ENCODE measurements around the gene SUPT6H. TPM values are rescaled to one million over a fixed set of nuclear protein-coding genes. Genes with fewer than 3 reads are reported as not detected.

The SUPT6H gene
- total and polyA plus RNA-seq, 2 of the 8 experiments (the other 6 are each of a cell fraction or from before 2014, with no cell fraction given) = 32.0 to 59.9 TPM

GRCh38 chr17:28720247-28720996, 58.4 kb downstream of the SUPT6H start:
- Histone ChIP-seq H3K79me1 (ENCODE audit: low read depth, low read length) (peaks cover 10% of the 10 kb centered on the region; the same call in 1 of the 2 replicates), H3K9me3 (ENCODE audit: insufficient read depth in 2 of 2, low read depth in 1 of 2, low read length in 1 of 2) (no peaks in the 10 kb centered on the region), H4K91ac (replicated peaks; ENCODE audit: insufficient read length, low read length) (peak overlapping the region; percentile 88), H2BK20ac (ENCODE audit: low read length) (no peak overlapping the region), H3K9ac (replicated peaks in 1 of 4; ENCODE audit: extremely low read depth in 1 of 4, low read depth in 3 of 4, low read length in 3 of 4) (peak overlapping the region; percentile 95 to 98 (median 97)), H3K36me3 (ENCODE audit: control insufficient read depth in 2 of 4, insufficient read depth in 4 of 4, low read length in 3 of 4) (peaks cover 21 to 52% (median 37%) of the 10 kb centered on the region in 4 experiments), H3K27ac (ENCODE audit: low read depth, low read length) (peak overlapping the region; percentile 96), H3K56ac (replicated peaks; ENCODE audit: insufficient read length, low read depth, low read length) (peak overlapping the region; percentile 79), H3K23ac (ENCODE audit: insufficient read length) (no peak overlapping the region), H2AFZ (ENCODE audit: low read length) (no peak overlapping the region), H3K4me2 (ENCODE audit: insufficient read depth in 1 of 2, low read depth in 2 of 2, low read length in 2 of 2) (peak overlapping the region; percentile 87 to 99), H3K18ac (ENCODE audit: extremely low read depth, low read length) (peak overlapping the region; percentile 97), H2AK5ac (ENCODE audit: low read depth, low read length) (peak overlapping the region; percentile 97), H4K20me1 (replicated peaks in 1 of 2; ENCODE audit: control insufficient read depth in 1 of 2, insufficient read depth in 2 of 2, low read length in 2 of 2) (peaks cover 6 to 24% of the 10 kb centered on the region in 2 experiments), H3K23me2 (ENCODE audit: low read depth, low read length) (peaks cover 23% of the 10 kb centered on the region), H2BK15ac (ENCODE audit: low read length) (no peak overlapping the region), H3K14ac (ENCODE audit: insufficient read length) (no peak overlapping the region), H3K4ac (replicated peaks; ENCODE audit: insufficient read length, low read depth, low read length) (peak overlapping the region; percentile 100), H3K4me1 (replicated peaks in 1 of 4; ENCODE audit: control insufficient read depth in 3 of 4, insufficient read depth in 4 of 4, low read length in 3 of 4) (peaks cover 3 to 15% (median 6%) of the 10 kb centered on the region in 4 experiments), H3K27me3 (replicated peaks in 1 of 4; ENCODE audit: control insufficient read depth in 3 of 4, extremely low read depth in 1 of 4, insufficient read depth in 3 of 4, low read length in 3 of 4) (no peaks in the 10 kb centered on the region), H3K4me3 (ENCODE audit: extremely low read depth in 1 of 4, insufficient read depth in 2 of 4, low read depth in 3 of 4, low read length in 4 of 4) (peak overlapping the region; percentile 95 to 100 (median 98)), H3K79me2 (ENCODE audit: control insufficient read depth in 1 of 2, insufficient read depth in 2 of 2, low read length in 2 of 2) (peaks cover 7 to 55% of the 10 kb centered on the region in 2 experiments), H2BK12ac (ENCODE audit: low read depth, low read length) (peak overlapping the region; percentile 55; the same call in 1 of the 2 replicates), H4K5ac (ENCODE audit: insufficient read length, low read depth, low read length) (peak overlapping the region; percentile 82), H4K8ac (ENCODE audit: extremely low read depth, insufficient read depth, low read length) (peak overlapping the region; percentile 98; the same call in 1 of the 2 replicates), H2BK5ac (ENCODE audit: low read depth, low read length) (peak overlapping the region; percentile 99), H2BK120ac (replicated peaks; ENCODE audit: low read depth, low read length) (peak overlapping the region; percentile 14)
- ChIA-PET CTCF (ENCODE audit: partially characterized antibody) (interaction anchor here (0.8 to 16.9 kb wide), 8 partner anchors 7 to 233 kb away, joined by 3 to 316 read pairs (median 4); partner anchors contain the start of gene PROCA1), POLR2A (ENCODE audit: partially characterized antibody) (interaction anchor here (0.6 to 17.6 kb wide), 40 partner anchors 8 to 398 kb away, joined by 3 to 813 read pairs (median 6); partner anchors contain the start of genes BLTP2, DHRS13, ERAL1 and FLOT2)
- FAIRE-seq (no peak), DNase-seq (ENCODE audit: low read depth in 1 of 2, low spot score in 2 of 2) (no peak)
- 3% methylated on average over 24 of the region's 30 CpGs; no CpG with 5 or more reads in 1 of the 2 experiments for WGBS, 2 experiments (ENCODE audit: extremely low coverage in 1 of 2, insufficient coverage in 1 of 2, insufficient read length in 1 of 2, insufficient replicate concordance in 2 of 2, low coverage in 1 of 2, low lambda C conversion rate in 2 of 2, missing lambda C conversion rate in 1 of 2)
- no peak for TF ChIP-seq BRCA1 (IDR thresholded peaks at IDR 0.05; ENCODE audit: low read depth, low read length)
- no peak for TF ChIP-seq HDAC2 (IDR thresholded peaks at IDR 0.05; ENCODE audit: borderline replicate concordance in 1 of 2, low read depth in 2 of 2, low read length in 2 of 2)
- TF ChIP-seq SAP30 (IDR thresholded peaks at IDR 0.05; ENCODE audit: insufficient read depth, insufficient replicate concordance, low read length) = no peak
- no peak for TF ChIP-seq GTF2F1 (IDR thresholded peaks at IDR 0.05; ENCODE audit: borderline replicate concordance, low read depth, low read length)
- no peak for TF ChIP-seq TCF12 (IDR thresholded peaks at IDR 0.05; ENCODE audit: low read depth, low read length)
- no peak for TF ChIP-seq EZH2 (IDR thresholded peaks at IDR 0.05; ENCODE audit: low read depth, low read length, severe bottlenecking)
- TF ChIP-seq JUN (IDR thresholded peaks at IDR 0.05; ENCODE audit: low read depth, low read length) = no peak
- TF ChIP-seq NRF1 (IDR thresholded peaks at IDR 0.05; ENCODE audit: low read depth, low read length) = no peak
- TF ChIP-seq TAF7 (optimal IDR thresholded peaks at IDR 0.05; ENCODE audit: borderline replicate concordance, low read depth, low read length) = no peak
- no peak for TF ChIP-seq CBX5 (IDR thresholded peaks at IDR 0.05; ENCODE audit: low read depth, low read length)

Data from H1 (cell line).